KMS-11 (cell line): ENCODE results near the gene LARP4B.

Experiments used
- H2AFZ ChIP-seq: fragments of 200-600 bp; sonication (generic); 2 replicates; pipeline ENCODE4 v1.6.1; 2016; ENCODE audit warnings: antibody characterized with exemption, mixed run types, low read depth
- H3K27ac ChIP-seq: fragments of 200-600 bp; sonication (generic); 2 replicates; pipeline ENCODE4 v1.6.1; 2016; ENCODE audit warnings: mild to moderate bottlenecking, mixed run types
- H3K27me3 ChIP-seq: fragments of 200-600 bp; sonication (generic); 2 replicates; pipeline ENCODE4 v1.6.1; 2017; ENCODE audit warnings: mild to moderate bottlenecking, low read depth, mixed run types, moderate library complexity; ENCODE audit not compliant: insufficient read depth
- H3K36me3 ChIP-seq: fragments of 200-600 bp; sonication (generic); 2 replicates; pipeline ENCODE4 v1.6.1; 2017; ENCODE audit warnings: mild to moderate bottlenecking, mixed run types; ENCODE audit not compliant: insufficient read depth
- H3K4me1 ChIP-seq: fragments of 200-600 bp; sonication (generic); 2 replicates; pipeline ENCODE4 v1.6.1; 2016; ENCODE audit warnings: mild to moderate bottlenecking, low read depth, mixed run types; ENCODE audit not compliant: poor library complexity, severe bottlenecking
- H3K4me2 ChIP-seq: fragments of 200-600 bp; sonication (generic); 2 replicates; pipeline ENCODE4 v1.7.0; 2016; ENCODE audit warnings: mild to moderate bottlenecking, mixed run types
- H3K4me3 ChIP-seq: fragments of 200-600 bp; sonication (generic); IDR thresholded peaks from 2 replicates; pipeline ENCODE4 v1.6.1; 2017; ENCODE audit warnings: low read depth, low read length, mixed read lengths; ENCODE audit not compliant: insufficient read depth
- H3K79me2 ChIP-seq: fragments of 200-600 bp; sonication (generic); 2 replicates; pipeline ENCODE4 v1.6.1; 2016; ENCODE audit warnings: low read depth, mixed run types; ENCODE audit not compliant: insufficient read depth
- H3K9ac ChIP-seq: fragments of 200-600 bp; sonication (generic); 2 replicates; pipeline ENCODE4 v1.6.1; 2016; ENCODE audit warnings: mild to moderate bottlenecking, mixed run types
- H4K20me1 ChIP-seq: fragments of 200-600 bp; sonication (generic); 2 replicates; pipeline ENCODE4 v1.6.1; 2016; ENCODE audit warnings: mild to moderate bottlenecking, mixed run types; ENCODE audit not compliant: insufficient read depth
- TF ChIP-seq, protein P1 (sequence below): fragments of 200-600 bp; sonication (generic); conservative IDR thresholded peaks from 2 replicates; pipeline ENCODE4 v1.6.1; 2017; ENCODE audit warnings: low read depth, mild to moderate bottlenecking, antibody characterized with exemption, low read length, moderate library complexity, mixed read lengths

The LARP4B gene

GRCh38 chr10:920450-920849 is 11.1 kb downstream of the LARP4B start:
- TF ChIP-seq, protein P1, sequence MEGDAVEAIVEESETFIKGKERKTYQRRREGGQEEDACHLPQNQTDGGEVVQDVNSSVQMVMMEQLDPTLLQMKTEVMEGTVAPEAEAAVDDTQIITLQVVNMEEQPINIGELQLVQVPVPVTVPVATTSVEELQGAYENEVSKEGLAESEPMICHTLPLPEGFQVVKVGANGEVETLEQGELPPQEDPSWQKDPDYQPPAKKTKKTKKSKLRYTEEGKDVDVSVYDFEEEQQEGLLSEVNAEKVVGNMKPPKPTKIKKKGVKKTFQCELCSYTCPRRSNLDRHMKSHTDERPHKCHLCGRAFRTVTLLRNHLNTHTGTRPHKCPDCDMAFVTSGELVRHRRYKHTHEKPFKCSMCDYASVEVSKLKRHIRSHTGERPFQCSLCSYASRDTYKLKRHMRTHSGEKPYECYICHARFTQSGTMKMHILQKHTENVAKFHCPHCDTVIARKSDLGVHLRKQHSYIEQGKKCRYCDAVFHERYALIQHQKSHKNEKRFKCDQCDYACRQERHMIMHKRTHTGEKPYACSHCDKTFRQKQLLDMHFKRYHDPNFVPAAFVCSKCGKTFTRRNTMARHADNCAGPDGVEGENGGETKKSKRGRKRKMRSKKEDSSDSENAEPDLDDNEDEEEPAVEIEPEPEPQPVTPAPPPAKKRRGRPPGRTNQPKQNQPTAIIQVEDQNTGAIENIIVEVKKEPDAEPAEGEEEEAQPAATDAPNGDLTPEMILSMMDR = no peak
- no peak overlapping the region for H3K4me3 ChIP-seq
- no peak overlapping the region for H3K27ac ChIP-seq
- H3K36me3 ChIP-seq = no peaks in the 10 kb centered on the region; the same call in 1 of the 2 replicates
- H2AFZ ChIP-seq = no peak overlapping the region
- H3K4me2 ChIP-seq = no peak overlapping the region
- H3K27me3 ChIP-seq = no peaks in the 10 kb centered on the region
- peaks cover 3% of the 10 kb centered on the region for H3K4me1 ChIP-seq
- peaks cover 98% of the 10 kb centered on the region for H3K79me2 ChIP-seq
- H3K9ac ChIP-seq = no peak overlapping the region
- H4K20me1 ChIP-seq = peaks cover 74% of the 10 kb centered on the region

DNA sequence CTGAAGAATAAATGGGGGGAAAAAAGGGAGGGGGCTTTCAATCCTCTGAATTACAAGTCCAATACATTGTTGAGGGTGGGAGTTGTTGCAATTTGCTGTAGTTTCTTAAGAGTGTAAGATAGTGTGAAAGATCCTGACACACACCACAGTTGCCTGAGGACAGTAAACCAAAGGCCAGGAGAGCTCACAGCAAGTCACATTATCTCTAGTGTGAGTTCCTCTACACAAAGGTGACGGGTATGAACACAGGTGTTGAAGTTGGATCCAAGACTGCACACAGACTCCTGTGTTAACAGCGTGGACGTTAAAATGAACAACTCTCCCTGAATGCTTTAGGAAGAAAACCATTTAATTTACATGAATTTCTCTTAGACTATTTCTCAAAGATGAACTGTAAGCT is 12.0 kb downstream of the LARP4B start:
- Histone ChIP-seq H3K27me3 (no peaks in the 10 kb centered on the region), H3K4me1 (peaks cover 3% of the 10 kb centered on the region), H3K9ac (no peak overlapping the region), H3K79me2 (peaks cover 98% of the 10 kb centered on the region), H4K20me1 (peaks cover 68% of the 10 kb centered on the region), H3K27ac (no peak overlapping the region), H3K36me3 (no peaks in the 10 kb centered on the region; the same call in 1 of the 2 replicates), H2AFZ (no peak overlapping the region), H3K4me2 (no peak overlapping the region), H3K4me3 (no peak overlapping the region)
- TF ChIP-seq, protein P1 = no peak

- peaks cover 98% of the 10 kb centered on the region for H3K79me2 ChIP-seq
- TF ChIP-seq, protein P1 = no peak
- no peaks in the 10 kb centered on the region; the same call in 1 of the 2 replicates for H3K36me3 ChIP-seq
- H3K4me1 ChIP-seq = peaks cover 8% of the 10 kb centered on the region
- H4K20me1 ChIP-seq = peaks cover 63% of the 10 kb centered on the region
- no peak overlapping the region for H3K9ac ChIP-seq
- no peaks in the 10 kb centered on the region for H3K27me3 ChIP-seq
- H3K27ac ChIP-seq = no peak overlapping the region
- H3K4me3 ChIP-seq = no peak overlapping the region
- no peak overlapping the region for H2AFZ ChIP-seq
- H3K4me2 ChIP-seq = no peak overlapping the region
These were observed 13.5 kb downstream of the LARP4B start for GRCh38 chr10:917999-918398.

DNA sequence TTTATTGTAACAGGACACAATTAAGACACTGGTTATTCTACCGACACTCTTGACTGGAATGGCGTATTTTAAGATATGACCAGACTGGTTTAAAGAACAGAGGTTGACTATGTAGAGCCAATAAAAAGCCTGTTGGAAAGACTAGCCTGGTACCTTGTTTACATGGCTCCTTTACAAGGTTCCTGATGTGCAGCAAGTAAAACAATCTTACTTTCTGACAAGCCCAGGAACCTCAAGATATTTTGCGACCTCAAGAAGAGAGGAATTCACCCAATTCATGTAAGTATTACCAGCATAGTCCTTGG is 14.1 kb downstream of the LARP4B start:
- H3K36me3 ChIP-seq = no peaks in the 10 kb centered on the region; the same call in 1 of the 2 replicates
- no peak overlapping the region for H3K4me2 ChIP-seq
- H3K79me2 ChIP-seq = peaks cover 98% of the 10 kb centered on the region
- peaks cover 8% of the 10 kb centered on the region for H3K4me1 ChIP-seq
- H2AFZ ChIP-seq = no peak overlapping the region
- H3K9ac ChIP-seq = no peak overlapping the region
- no peak overlapping the region for H3K27ac ChIP-seq
- H3K4me3 ChIP-seq = no peak overlapping the region
- TF ChIP-seq, protein P1 = no peak
- peaks cover 63% of the 10 kb centered on the region for H4K20me1 ChIP-seq
- no peaks in the 10 kb centered on the region for H3K27me3 ChIP-seq
